KG1 (cell line): ENCODE data around the gene CAPN13.
"Not testable (repeated sequence)": the region's sequence is repeated elsewhere in the genome, so short reads cannot be mapped to it uniquely, and the experiment has no call there.

Source experiments
- DNase-seq: peaks from one replicate; lab custom pipeline; 2025; lab: John Stamatoyannopoulos, UW

CAPN13 gene

GRCh38 chr2:30705056-30705455 lies 102.2 kb downstream of the CAPN13 start:
- no peak for DNase-seq

GRCh38 chr2:30704309-30705020 lies 102.8 kb downstream of the CAPN13 start:
- DNase-seq, result no peak

- DNase-seq, result no peak
Observed at GRCh38 chr2:30702694-30703093, 104.6 kb downstream of the CAPN13 start.

- DNase-seq, result no peak
Observed at GRCh38 chr2:30701782-30702181, 105.5 kb downstream of the CAPN13 start.

GRCh38 chr2:30697242-30698103 lies 109.8 kb downstream of the CAPN13 start:
- DNase-seq, result not testable (repeated sequence)

GRCh38 chr2:30695749-30696148 lies 111.5 kb downstream of the CAPN13 start:
- DNase-seq, result no peak

- no peak for DNase-seq
Observed at GRCh38 chr2:30694286-30695055, 112.8 kb downstream of the CAPN13 start.

GRCh38 chr2:30693821-30694281 lies 113.4 kb downstream of the CAPN13 start:
- no peak for DNase-seq

GRCh38 chr2:30692829-30693275 lies 114.4 kb downstream of the CAPN13 start:
- no peak for DNase-seq

- DNase-seq, result no peak
Observed at GRCh38 chr2:30691948-30692828, 115.1 kb downstream of the CAPN13 start.

GRCh38 chr2:30691091-30691947 lies 115.9 kb downstream of the CAPN13 start:
- no peak for DNase-seq

GRCh38 chr2:30690126-30690561 lies 117.1 kb downstream of the CAPN13 start:
- no peak for DNase-seq

- no peak for DNase-seq
Observed at GRCh38 chr2:30689496-30690125, 117.6 kb downstream of the CAPN13 start.

- no peak for DNase-seq
Observed at GRCh38 chr2:30688956-30689401, 118.3 kb downstream of the CAPN13 start.

- DNase-seq, result no peak
Observed at GRCh38 chr2:30686669-30687068, 120.6 kb downstream of the CAPN13 start.

- no peak for DNase-seq
Observed at GRCh38 chr2:30686000-30686399, 121.2 kb downstream of the CAPN13 start.

- DNase-seq, result no peak
Observed at GRCh38 chr2:30684996-30685395, 122.2 kb downstream of the CAPN13 start.

- no peak for DNase-seq
Observed at GRCh38 chr2:30684516-30684915, 122.7 kb downstream of the CAPN13 start.

GRCh38 chr2:30684026-30684425 lies 123.2 kb downstream of the CAPN13 start:
- no peak for DNase-seq
